ENCODE results near the gene PDCD4.

- TF ChIP-seq EZH2phosphoT487 (IDR thresholded peaks at IDR 0.05; ENCODE audit: borderline replicate concordance, low read depth) (no peak), NFIC (IDR thresholded peaks at IDR 0.05; ENCODE audit: borderline replicate concordance) (no peak), MXI1 (IDR thresholded peaks at IDR 0.05; ENCODE audit: low read depth, low read length) (no peak), JUND (IDR thresholded peaks at IDR 0.05) (no peak), FOXJ3 (CRISPR knock-in tag; IDR thresholded peaks at IDR 0.05) (no peak), TAF1 (IDR thresholded peaks at IDR 0.05; ENCODE audit: borderline replicate concordance, low read depth, low read length) (no peak), CHD2 (IDR thresholded peaks at IDR 0.05; ENCODE audit: low read length, partially characterized antibody) (no peak), MEF2A (IDR thresholded peaks at IDR 0.05; ENCODE audit: borderline replicate concordance, low read depth) (no peak), POLR2AphosphoS5 (IDR thresholded peaks at IDR 0.05; ENCODE audit: low read depth, low read length) (no peak)
- TF ChIP-seq, protein P1, sequence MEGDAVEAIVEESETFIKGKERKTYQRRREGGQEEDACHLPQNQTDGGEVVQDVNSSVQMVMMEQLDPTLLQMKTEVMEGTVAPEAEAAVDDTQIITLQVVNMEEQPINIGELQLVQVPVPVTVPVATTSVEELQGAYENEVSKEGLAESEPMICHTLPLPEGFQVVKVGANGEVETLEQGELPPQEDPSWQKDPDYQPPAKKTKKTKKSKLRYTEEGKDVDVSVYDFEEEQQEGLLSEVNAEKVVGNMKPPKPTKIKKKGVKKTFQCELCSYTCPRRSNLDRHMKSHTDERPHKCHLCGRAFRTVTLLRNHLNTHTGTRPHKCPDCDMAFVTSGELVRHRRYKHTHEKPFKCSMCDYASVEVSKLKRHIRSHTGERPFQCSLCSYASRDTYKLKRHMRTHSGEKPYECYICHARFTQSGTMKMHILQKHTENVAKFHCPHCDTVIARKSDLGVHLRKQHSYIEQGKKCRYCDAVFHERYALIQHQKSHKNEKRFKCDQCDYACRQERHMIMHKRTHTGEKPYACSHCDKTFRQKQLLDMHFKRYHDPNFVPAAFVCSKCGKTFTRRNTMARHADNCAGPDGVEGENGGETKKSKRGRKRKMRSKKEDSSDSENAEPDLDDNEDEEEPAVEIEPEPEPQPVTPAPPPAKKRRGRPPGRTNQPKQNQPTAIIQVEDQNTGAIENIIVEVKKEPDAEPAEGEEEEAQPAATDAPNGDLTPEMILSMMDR (IDR thresholded peaks at IDR 0.05): no peak
- TF ChIP-seq, protein P2, sequence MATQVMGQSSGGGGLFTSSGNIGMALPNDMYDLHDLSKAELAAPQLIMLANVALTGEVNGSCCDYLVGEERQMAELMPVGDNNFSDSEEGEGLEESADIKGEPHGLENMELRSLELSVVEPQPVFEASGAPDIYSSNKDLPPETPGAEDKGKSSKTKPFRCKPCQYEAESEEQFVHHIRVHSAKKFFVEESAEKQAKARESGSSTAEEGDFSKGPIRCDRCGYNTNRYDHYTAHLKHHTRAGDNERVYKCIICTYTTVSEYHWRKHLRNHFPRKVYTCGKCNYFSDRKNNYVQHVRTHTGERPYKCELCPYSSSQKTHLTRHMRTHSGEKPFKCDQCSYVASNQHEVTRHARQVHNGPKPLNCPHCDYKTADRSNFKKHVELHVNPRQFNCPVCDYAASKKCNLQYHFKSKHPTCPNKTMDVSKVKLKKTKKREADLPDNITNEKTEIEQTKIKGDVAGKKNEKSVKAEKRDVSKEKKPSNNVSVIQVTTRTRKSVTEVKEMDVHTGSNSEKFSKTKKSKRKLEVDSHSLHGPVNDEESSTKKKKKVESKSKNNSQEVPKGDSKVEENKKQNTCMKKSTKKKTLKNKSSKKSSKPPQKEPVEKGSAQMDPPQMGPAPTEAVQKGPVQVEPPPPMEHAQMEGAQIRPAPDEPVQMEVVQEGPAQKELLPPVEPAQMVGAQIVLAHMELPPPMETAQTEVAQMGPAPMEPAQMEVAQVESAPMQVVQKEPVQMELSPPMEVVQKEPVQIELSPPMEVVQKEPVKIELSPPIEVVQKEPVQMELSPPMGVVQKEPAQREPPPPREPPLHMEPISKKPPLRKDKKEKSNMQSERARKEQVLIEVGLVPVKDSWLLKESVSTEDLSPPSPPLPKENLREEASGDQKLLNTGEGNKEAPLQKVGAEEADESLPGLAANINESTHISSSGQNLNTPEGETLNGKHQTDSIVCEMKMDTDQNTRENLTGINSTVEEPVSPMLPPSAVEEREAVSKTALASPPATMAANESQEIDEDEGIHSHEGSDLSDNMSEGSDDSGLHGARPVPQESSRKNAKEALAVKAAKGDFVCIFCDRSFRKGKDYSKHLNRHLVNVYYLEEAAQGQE (IDR thresholded peaks at IDR 0.05; ENCODE audit: low read depth, low read length): no peak
- TF ChIP-seq, protein P3, sequence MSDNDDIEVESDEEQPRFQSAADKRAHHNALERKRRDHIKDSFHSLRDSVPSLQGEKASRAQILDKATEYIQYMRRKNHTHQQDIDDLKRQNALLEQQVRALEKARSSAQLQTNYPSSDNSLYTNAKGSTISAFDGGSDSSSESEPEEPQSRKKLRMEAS (IDR thresholded peaks at IDR 0.05; ENCODE audit: low read depth): no peak
These were observed 67.7 kb downstream of the PDCD4 start for GRCh38 chr10:110939419-110939818.

Data from SK-N-SH (cell line).